Adrenal gland (tissue), 5 donors: ENCODE data around the gene KRT73.

Source experiments
- POLR2A ChIP-seq, 2 donors: fragments of 450-650 bp; IDR thresholded peaks; one replicate each; pipeline ENCODE4 v1.6.1; 2017; ENCODE audit warnings: antibody characterized with exemption in 2 of 2, mild to moderate bottlenecking in 2 of 2, moderate library complexity in 1 of 2
- TF ChIP-seq, protein P1 (sequence below), 6 experiments: fragments of 450-650 bp in 4 of 6; fragments of 200-600 bp in 2 of 6; sonication (generic) in 1 of 6; IDR thresholded peaks; 1 replicate in 5 of 6; 2 replicates in 1 of 6; pipeline versions ENCODE4 v1.5.1 to v1.8.0; 2016 to 2021; ENCODE audit warnings: antibody characterized with exemption in 6 of 6, mild to moderate bottlenecking in 2 of 6, moderate library complexity in 1 of 6
- donor health status: DM: no; HTN: no; CAD: no.

DNA sequence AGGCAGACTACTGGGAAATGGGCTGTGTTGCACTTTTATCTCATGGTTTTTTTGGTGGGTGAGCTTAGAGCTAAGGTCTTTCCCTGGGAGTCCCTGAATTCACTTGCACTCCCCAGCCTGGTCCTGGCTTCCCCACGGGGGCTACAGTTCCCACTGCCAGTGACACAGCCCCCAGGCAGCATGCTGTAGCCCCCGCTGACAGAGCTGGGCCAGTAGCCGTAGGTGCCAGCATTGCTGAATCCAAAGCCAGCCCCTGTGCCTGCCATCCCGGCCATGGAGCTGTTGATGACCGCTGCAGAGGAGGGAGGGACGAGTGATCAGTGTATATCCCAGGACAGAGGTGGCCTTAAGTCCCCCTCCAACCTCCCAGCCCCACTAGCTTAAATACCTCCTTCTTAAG, 10.2 kb downstream of the KRT73 start:
- TF ChIP-seq, protein P1, sequence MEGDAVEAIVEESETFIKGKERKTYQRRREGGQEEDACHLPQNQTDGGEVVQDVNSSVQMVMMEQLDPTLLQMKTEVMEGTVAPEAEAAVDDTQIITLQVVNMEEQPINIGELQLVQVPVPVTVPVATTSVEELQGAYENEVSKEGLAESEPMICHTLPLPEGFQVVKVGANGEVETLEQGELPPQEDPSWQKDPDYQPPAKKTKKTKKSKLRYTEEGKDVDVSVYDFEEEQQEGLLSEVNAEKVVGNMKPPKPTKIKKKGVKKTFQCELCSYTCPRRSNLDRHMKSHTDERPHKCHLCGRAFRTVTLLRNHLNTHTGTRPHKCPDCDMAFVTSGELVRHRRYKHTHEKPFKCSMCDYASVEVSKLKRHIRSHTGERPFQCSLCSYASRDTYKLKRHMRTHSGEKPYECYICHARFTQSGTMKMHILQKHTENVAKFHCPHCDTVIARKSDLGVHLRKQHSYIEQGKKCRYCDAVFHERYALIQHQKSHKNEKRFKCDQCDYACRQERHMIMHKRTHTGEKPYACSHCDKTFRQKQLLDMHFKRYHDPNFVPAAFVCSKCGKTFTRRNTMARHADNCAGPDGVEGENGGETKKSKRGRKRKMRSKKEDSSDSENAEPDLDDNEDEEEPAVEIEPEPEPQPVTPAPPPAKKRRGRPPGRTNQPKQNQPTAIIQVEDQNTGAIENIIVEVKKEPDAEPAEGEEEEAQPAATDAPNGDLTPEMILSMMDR (IDR thresholded peaks at IDR 0.05): no peak
- TF ChIP-seq POLR2A (IDR thresholded peaks at IDR 0.05): no peak
